LNCaP clone FGC (cell line): ENCODE data around the gene ZNF670.
"Not testable (repeated sequence)": the region's sequence is repeated elsewhere in the genome, so short reads cannot be mapped to it uniquely, and the experiment has no call there.

ENCODE experiments used
- DNase-seq: peaks from one replicate; pipeline ENCODE4 v3.0.0-alpha.2; 2011; ENCODE audit warnings: low read depth
- H3K4me3 ChIP-seq: 2 replicates; pipeline ENCODE4 v1.5.1; 2011; ENCODE audit warnings: mild to moderate bottlenecking, low read depth, low read length, control low read depth
- CTCF ChIP-seq: IDR thresholded peaks from 2 replicates; pipeline ENCODE4 v1.5.1; 2012; ENCODE audit warnings: mild to moderate bottlenecking; ENCODE audit not compliant: control insufficient read depth, insufficient read depth; ENCODE audit errors: extremely low read depth

Gene ZNF670

DNA sequence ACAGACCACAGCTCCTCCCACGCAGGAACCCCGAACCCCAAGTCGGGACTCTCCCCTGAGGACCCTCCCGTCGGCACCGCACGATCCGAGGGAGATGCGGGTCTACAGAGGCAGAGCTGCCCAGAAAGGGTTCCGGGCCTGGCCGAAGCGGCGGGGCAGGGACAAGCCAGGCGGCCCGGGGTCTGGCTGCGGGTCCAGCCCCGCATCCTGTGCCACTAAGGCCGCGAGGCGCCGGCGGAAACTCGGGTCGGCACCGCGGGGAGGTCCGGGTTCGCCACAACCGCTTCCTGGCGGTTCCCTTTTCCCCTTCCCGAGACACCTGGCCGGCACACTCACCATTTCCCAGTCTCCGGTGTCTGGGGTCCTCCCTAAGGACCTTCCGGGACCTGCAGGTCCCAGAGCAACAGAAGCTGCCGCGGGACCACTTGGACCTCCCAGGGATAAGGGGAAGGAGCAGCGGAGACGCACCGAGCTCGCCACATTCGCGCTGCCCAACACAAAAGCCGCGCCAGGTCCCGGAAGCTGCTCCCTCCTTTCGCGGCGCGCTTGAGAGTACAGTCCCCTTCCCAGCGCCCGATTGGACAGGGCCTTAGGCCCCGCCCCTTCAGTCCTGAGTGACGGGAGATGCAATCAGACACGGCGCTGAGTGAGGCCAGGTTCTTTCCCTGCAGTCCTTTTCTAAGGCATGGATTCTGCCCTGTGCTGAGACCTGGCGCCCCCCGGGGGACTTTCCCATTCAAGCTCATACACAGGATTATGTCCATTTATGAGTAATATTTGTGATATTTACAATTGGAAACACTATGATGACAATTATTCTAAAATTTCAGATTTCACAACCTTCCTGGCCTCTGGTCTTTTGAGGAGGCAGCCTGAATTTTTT, at the start of gene ZNF670:
ZNF670 (minus strand) TSS at position 554 of the 883 bp plus-strand sequence; CDS start at position 339, 215 bp downstream.
- H3K4me3 ChIP-seq: peak within 1 kb of the TSS; percentile 88
- no peak for TF ChIP-seq CTCF
- DNase-seq: peak; percentile 84

GRCh38 chr1:247127519-247128282, 49.1 kb upstream of the ZNF670 start:
- peak overlapping the region; percentile 31 for H3K4me3 ChIP-seq

DNA sequence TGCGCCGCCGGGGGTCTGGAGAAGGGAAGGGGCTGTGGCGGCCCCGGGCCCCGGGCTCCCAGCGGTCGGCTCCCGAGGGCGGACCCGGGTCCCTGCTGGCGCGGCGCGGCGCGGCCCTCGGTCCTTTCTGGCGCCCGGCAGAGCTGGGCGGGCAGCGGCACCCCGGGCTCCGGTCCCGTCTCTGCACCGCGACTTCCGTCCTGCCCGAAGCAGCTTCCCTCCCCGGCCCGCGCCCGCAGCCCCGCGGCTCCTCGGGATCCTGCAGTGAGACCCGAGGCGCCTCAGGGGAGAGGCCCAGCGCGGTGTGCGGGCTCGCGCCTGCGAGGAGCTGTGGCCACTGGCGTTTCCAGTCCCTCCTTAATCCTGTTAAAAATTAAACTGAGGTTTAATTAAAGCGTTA, 48.0 kb upstream of the ZNF670 start:
- not testable (repeated sequence) for H3K4me3 ChIP-seq, DNase-seq

More at GRCh38 chr1:247127519-247128282, 49.1 kb upstream of the ZNF670 start:
- DNase-seq: not testable (repeated sequence)

GRCh38 chr1:247126166-247126565, 47.6 kb upstream of the ZNF670 start:
- not testable (repeated sequence) for DNase-seq, H3K4me3 ChIP-seq

DNA sequence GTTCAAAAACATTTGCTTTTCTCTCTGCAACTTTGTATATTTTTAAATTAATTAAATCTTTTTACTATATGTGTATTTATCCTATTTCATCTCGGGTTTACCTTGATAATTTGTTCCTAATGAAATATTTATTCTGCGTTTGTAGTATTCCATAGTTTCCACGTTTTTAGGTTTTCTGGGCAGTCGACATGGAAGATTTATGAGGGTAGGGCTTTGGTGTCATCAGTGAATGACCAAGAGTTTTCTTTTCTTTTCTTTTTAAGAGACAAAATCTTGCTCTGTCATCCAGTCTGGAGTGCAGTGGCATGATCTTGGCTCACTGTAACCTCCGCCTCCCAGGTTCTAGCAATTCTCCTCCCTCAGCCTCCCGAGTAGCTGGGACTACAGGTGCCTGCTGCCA, 42.8 kb upstream of the ZNF670 start:
- DNase-seq: no peak
- TF ChIP-seq CTCF: no peak
- no peak overlapping the region for H3K4me3 ChIP-seq

DNA sequence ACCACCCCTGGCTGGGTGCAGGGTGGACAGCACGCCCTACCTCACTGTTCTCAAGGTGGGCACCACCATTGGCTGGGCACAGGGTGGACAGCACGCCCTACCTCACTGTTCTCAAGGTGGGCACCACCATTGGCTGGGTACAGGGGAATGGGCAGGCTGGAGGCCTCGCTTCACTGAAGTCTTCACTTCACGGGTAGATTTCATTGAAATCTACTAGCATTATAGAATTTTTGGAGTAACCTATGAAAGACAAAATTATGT, 41.7 kb upstream of the ZNF670 start:
- not testable (repeated sequence) for DNase-seq, H3K4me3 ChIP-seq

GRCh38 chr1:247119600-247120407, 41.2 kb upstream of the ZNF670 start:
- DNase-seq: no peak
- no peak for TF ChIP-seq CTCF

DNA sequence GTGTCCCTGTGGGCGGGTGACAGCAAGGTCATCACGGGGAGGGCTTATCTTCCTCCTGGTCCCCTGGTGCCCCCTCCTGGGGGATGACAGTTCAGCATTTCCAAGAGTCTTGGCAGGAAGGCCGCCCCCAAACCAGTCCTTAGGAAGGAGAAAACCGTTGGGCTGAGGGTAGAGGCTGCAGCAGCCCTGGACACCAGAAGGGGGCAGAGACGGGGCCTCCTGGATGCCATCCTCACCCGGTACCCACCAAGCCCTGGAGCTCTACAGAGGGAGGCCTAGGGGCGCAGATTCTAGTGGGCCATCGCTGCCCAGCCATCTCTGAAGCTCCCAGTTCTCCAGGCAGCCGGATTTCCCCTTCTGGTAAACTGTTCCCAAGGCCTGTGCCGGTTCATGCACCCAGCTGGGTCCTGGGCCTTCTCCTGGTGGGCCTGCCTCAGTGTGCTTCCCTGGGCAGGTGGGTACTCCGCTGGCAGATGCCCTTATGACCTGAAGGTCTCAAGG, 40.4 kb upstream of the ZNF670 start:
- no peak overlapping the region for H3K4me3 ChIP-seq
- TF ChIP-seq CTCF: peak; percentile 23; the same call in 1 of the 2 replicates
- DNase-seq: peak; percentile 30

More at GRCh38 chr1:247119600-247120407, 41.2 kb upstream of the ZNF670 start:
- no peak overlapping the region for H3K4me3 ChIP-seq
